Epidermal melanocyte (primary cell): ENCODE results near the gene DHRSX.
"Not testable (repeated sequence)": the region's sequence is repeated elsewhere in the genome, so short reads cannot be mapped to it uniquely, and the experiment has no call there.

ENCODE experiments used
- DNase-seq: peaks from one replicate; pipeline ENCODE4 v3.0.0; 2011; ENCODE audit warnings: low spot score; ENCODE audit not compliant: insufficient read length

The DHRSX gene

GRCh38 chrX:2360731-2361130 lies 140.0 kb downstream of the DHRSX start:
- DNase-seq, result no peak

- DNase-seq, result not testable (repeated sequence)
These were observed 141.3 kb downstream of the DHRSX start for GRCh38 chrX:2359522-2359921.

- peak; percentile 66 for DNase-seq
These were observed 148.5 kb downstream of the DHRSX start for GRCh38 chrX:2351999-2352995.

- DNase-seq, result no peak
These were observed 149.5 kb downstream of the DHRSX start for GRCh38 chrX:2351321-2351720.

GRCh38 chrX:2350703-2351102 lies 150.1 kb downstream of the DHRSX start:
- not testable (repeated sequence) for DNase-seq

- not testable (repeated sequence) for DNase-seq
These were observed 150.7 kb downstream of the DHRSX start for GRCh38 chrX:2350036-2350435.

GRCh38 chrX:2348211-2348610 lies 152.6 kb downstream of the DHRSX start:
- no peak for DNase-seq

- no peak for DNase-seq
These were observed 154.6 kb downstream of the DHRSX start for GRCh38 chrX:2346158-2346557.

- DNase-seq, result no peak
These were observed 155.2 kb downstream of the DHRSX start for GRCh38 chrX:2345562-2345961.

- DNase-seq, result no peak
These were observed 157.4 kb downstream of the DHRSX start for GRCh38 chrX:2343413-2343812.

- no peak for DNase-seq
These were observed 157.9 kb downstream of the DHRSX start for GRCh38 chrX:2342874-2343273.

GRCh38 chrX:2342281-2342688 lies 158.5 kb downstream of the DHRSX start:
- DNase-seq, result no peak

- DNase-seq, result no peak
These were observed 159.8 kb downstream of the DHRSX start for GRCh38 chrX:2340991-2341390.

GRCh38 chrX:2336181-2336580 lies 164.6 kb downstream of the DHRSX start:
- no peak for DNase-seq

GRCh38 chrX:2334237-2334636 lies 166.5 kb downstream of the DHRSX start:
- DNase-seq, result no peak

GRCh38 chrX:2332252-2332651 lies 168.5 kb downstream of the DHRSX start:
- DNase-seq, result no peak

- no peak for DNase-seq
These were observed 169.9 kb downstream of the DHRSX start for GRCh38 chrX:2330910-2331309.

- no peak for DNase-seq
These were observed 170.3 kb downstream of the DHRSX start for GRCh38 chrX:2330487-2330886.

- no peak for DNase-seq
These were observed 173.4 kb downstream of the DHRSX start for GRCh38 chrX:2327423-2327822.

GRCh38 chrX:2325076-2325784 lies 175.5 kb downstream of the DHRSX start:
- peak; percentile 60 for DNase-seq

GRCh38 chrX:2324151-2324550 lies 176.6 kb downstream of the DHRSX start:
- DNase-seq, result no peak

- DNase-seq, result no peak
These were observed 179.4 kb downstream of the DHRSX start for GRCh38 chrX:2321411-2321810.
